Mesenteric fat pad (tissue), 1 donor: ENCODE results near the gene KIAA1755. TPM values are rescaled to one million over a fixed set of nuclear protein-coding genes. Genes with fewer than 3 reads are reported as not detected.

Experiments
- DNase-seq: peaks from one replicate; pipeline ENCODE4 v3.0.0-alpha.2; 2020; ENCODE audit warnings: low spot score
- total RNA-seq: library from RNA; stranded (reverse); fragmentation: NEBNext Ultra II Directional; extraction: Animal tissue kit (Norgen Biotek cat#: 25700); gene quantifications from one replicate; pipeline ENCODE4 v1.2.1, GENCODE V29; 2021
- donor health status: DM: yes; HTN: yes; CAD: no.

The KIAA1755 gene
- total RNA-seq, 1 donor from 2014 or later = 5.6 TPM

- no peak for DNase-seq
These were observed 92.4 kb downstream of the KIAA1755 start for GRCh38 chr20:38167851-38168760.

GRCh38 chr20:38167328-38167850 lies 93.1 kb downstream of the KIAA1755 start:
- DNase-seq = no peak

- no peak for DNase-seq
These were observed 93.8 kb downstream of the KIAA1755 start for GRCh38 chr20:38166703-38167233.

DNA sequence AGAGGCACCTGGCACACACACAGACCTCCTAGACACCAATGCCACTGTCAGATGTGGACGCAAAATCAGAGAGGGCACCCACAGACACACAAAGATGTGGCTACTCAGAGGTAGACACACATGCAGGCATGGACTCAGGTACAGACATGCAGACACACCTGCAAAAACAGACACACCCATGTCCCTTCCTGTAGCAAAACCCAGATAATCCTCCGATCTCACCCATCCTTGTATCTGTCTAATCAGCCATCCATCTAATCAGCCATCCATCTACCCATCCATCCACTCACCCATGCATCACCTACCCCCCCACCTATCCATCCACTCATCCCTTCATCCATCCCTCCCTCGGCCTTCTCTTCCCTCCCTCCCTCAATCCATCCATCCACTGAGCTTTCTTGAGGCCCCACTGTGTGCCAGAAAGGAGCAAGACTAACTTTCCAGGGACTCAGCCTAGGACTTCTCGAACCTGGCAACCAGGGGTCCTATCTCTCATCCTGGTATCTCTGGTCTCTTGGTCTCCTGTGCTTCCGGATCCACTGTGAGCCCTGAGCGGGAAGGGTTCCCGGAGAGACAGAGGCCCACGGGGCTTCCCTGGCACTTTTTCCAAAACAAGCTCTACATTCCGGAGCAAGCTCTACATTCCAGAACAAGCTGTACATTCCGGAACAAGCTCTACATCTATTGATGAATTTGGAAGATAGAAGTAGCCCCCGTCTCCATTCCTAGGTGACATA lies 94.4 kb downstream of the KIAA1755 start:
- no peak for DNase-seq

DNA sequence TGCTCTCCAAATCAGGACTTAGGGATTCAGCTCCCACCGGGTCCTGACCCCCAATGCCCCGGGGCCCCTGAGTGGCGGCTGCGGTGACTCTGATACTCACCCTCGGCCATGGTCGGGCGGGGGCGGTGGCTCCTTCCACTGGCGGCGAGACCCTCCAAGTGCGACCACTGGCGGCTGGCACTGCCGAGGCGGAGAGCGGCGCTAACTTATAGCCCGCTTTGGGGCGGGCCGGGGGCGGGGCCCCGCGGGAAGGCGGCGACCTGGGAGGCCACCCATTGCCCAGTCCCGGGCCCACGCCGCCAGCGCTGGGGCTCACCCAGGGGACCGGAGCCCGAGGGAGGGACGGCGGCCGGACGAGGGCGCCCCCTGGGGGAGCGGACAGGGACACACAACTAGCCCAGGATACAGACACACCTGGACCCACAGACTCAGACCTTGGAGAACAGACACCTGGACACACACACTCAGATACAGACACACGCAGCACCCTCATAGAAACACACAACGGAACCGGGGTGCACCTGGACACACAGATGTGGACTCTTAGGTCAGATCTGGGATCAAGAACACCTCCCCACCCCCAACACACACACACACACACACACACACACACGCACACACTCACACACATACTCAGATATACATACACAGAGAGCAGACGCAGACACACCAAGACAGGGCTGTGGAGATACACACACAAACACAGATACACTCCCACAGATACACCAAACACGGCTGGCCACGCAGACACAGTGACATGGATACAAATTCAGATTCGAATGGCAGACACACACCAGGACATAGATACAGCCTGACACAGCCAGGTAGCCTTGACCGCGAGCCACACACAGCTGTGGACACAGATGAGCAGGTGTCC lies 95.2 kb downstream of the KIAA1755 start, which contains the start of gene TGM2:
TSS of gene TGM2 (minus strand) at position 182 of the 877 bp plus-strand sequence. CDS start at position 110, 72 bp downstream.
- peak; percentile 93 for DNase-seq

GRCh38 chr20:38164624-38165088 lies 95.9 kb downstream of the KIAA1755 start:
- no peak for DNase-seq

- no peak for DNase-seq
These were observed 96.5 kb downstream of the KIAA1755 start for GRCh38 chr20:38164069-38164468.

DNA sequence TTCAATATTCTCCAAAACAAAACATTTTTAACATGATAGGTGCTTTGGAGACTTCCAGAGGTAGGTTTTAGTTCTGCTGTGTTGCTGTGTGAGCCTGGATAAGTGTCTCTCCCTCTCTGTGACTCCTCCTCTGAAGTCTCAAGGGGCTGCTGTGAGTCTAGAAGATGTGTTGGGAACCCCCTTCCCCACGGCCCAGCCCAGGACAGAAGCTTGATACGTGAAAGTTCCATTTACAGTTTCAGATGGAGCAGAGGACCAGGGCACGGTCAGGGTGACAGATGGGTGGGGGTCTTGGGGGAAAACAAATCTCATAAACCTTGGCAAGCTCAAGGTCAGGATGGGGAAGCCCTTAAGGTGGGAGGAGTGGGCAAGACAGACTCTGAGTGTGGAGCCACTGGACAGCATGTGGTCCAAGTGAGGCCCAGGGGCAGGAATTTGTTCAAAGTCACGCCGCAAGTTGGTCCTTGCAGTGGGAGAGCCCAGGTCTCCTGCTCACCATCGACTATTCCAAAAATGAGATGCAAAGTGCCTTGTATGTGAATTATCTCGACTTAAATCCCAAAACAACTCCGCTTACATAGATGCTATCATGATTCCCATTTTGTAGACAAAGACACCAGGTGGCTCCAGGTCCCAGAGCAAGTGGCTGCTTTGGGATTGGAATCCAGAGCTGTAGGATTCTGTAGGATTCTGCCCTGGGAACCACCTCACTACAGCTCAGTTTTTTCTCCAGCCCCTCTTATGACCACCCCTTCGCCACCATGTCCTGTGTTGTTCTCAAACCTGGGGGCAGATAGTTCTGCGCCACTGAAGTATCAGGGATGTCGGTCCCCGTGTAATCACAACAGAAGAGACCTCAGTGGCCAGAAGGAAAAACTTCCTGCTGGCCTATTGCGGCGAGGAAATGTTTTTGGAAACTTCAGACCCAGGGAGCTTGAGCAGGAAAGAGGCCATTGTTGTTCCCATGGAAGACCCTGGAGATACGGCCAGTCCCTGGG lies 97.4 kb downstream of the KIAA1755 start:
- DNase-seq = no peak

- DNase-seq = no peak
These were observed 98.4 kb downstream of the KIAA1755 start for GRCh38 chr20:38162149-38162548.

GRCh38 chr20:38161412-38161774 lies 99.1 kb downstream of the KIAA1755 start:
- DNase-seq = no peak

Other genes starting within 250 kb of the KIAA1755 start
- gene TTI1, start 227.3 kb downstream of the KIAA1755 start, total RNA-seq = 10.9 TPM
- gene RPRD1B, start 227.0 kb downstream of the KIAA1755 start, total RNA-seq = 24.4 TPM
- 131 TPM for gene TGM2, start 95.5 kb downstream of the KIAA1755 start, total RNA-seq
- not detected for gene BPI, start 43.4 kb upstream of the KIAA1755 start, total RNA-seq
- gene LBP, start 85.7 kb upstream of the KIAA1755 start, total RNA-seq = 59.3 TPM
- 63.9 TPM for gene SNHG17, start 174.6 kb upstream of the KIAA1755 start, total RNA-seq
- 29.7 TPM for gene RALGAPB, start 212.1 kb upstream of the KIAA1755 start, total RNA-seq